Hepatocyte (in vitro differentiated cells): ENCODE measurements around the gene SDK1.

ENCODE experiments used
- EZH2 ChIP-seq: fragments of 200-600 bp; sonication (generic); IDR thresholded peaks from 2 replicates; pipeline ENCODE4 v1.6.1; 2016; ENCODE audit warnings: antibody characterized with exemption, mild to moderate bottlenecking, borderline replicate concordance
- TF ChIP-seq, protein P1 (sequence below): fragments of 200-600 bp; sonication (generic); IDR thresholded peaks from 2 replicates; pipeline ENCODE4 v1.5.1; 2016; ENCODE audit warnings: antibody characterized with exemption, mild to moderate bottlenecking; ENCODE audit not compliant: poor library complexity

DNA sequence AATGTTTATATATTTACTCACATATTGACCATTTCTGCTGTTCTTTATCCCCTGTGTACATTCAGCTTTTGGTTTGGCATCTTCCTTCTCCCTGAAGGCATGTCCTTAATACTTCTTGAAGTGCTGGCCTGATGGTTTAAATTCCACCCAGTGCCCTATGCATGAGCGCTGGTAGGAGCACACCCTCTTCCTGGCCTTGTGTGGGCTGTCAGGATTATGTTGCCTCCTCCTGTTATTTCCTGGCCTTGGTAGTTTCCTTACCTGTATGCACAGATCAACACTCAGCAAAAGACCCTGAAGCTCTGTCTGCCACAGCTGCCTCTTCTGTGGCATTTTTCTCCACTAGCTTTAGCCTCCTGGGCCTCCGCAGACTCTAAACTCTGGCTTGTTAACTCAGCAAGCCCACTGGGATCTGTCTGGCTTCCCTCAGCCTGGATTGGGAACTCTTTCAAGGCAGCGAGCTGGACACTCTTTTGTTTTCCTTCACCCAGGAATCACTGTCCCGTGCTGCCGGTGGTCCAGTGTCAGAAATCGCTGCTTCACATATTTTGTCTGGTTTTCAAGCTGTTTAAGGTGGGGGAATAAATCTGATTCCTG is 595.2 kb downstream of the SDK1 start:
- TF ChIP-seq, protein P1, sequence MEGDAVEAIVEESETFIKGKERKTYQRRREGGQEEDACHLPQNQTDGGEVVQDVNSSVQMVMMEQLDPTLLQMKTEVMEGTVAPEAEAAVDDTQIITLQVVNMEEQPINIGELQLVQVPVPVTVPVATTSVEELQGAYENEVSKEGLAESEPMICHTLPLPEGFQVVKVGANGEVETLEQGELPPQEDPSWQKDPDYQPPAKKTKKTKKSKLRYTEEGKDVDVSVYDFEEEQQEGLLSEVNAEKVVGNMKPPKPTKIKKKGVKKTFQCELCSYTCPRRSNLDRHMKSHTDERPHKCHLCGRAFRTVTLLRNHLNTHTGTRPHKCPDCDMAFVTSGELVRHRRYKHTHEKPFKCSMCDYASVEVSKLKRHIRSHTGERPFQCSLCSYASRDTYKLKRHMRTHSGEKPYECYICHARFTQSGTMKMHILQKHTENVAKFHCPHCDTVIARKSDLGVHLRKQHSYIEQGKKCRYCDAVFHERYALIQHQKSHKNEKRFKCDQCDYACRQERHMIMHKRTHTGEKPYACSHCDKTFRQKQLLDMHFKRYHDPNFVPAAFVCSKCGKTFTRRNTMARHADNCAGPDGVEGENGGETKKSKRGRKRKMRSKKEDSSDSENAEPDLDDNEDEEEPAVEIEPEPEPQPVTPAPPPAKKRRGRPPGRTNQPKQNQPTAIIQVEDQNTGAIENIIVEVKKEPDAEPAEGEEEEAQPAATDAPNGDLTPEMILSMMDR, result no peak
- TF ChIP-seq EZH2, result no peak
